HEK293T (cell line): ENCODE measurements around the gene CDH18.

ENCODE experiments used
- CTCF ChIA-PET: fragments of 350-600 bp; formaldehyde crosslinking; extraction: SDS; loops from one replicate; lab custom pipeline; 2021; ENCODE audit warnings: antibody characterized with exemption, inconsistent platforms; lab: Yijun Ruan, JAX
- POLR2A ChIA-PET: fragments of 350-600 bp; formaldehyde crosslinking; extraction: SDS; loops from one replicate; lab custom pipeline; 2020; ENCODE audit warnings: antibody characterized with exemption, inconsistent platforms; lab: Yijun Ruan, JAX
- DNase-seq: peaks from one replicate; pipeline ENCODE4 v3.0.0; 2012; ENCODE audit warnings: mixed read lengths; ENCODE audit errors: extremely low spot score
- ARNT ChIP-seq: fragments of 450-650 bp; IDR thresholded peaks from 2 replicates; pipeline ENCODE4 v1.6.1; 2017; ENCODE audit warnings: mild to moderate bottlenecking
- BHLHE40 ChIP-seq: fragments of 450-650 bp; IDR thresholded peaks from 2 replicates; pipeline ENCODE4 v1.6.1; 2016; ENCODE audit warnings: mild to moderate bottlenecking, moderate library complexity, borderline replicate concordance
- CTBP1 ChIP-seq: fragments of 450-650 bp; IDR thresholded peaks from 2 replicates; pipeline ENCODE4 v1.6.1; 2016; ENCODE audit warnings: borderline replicate concordance
- ELF4 ChIP-seq: fragments of 450-650 bp; IDR thresholded peaks from 2 replicates; pipeline ENCODE4 v1.6.1; 2017; ENCODE audit warnings: antibody characterized with exemption
- FOXA1 ChIP-seq: fragments of 450-650 bp; IDR thresholded peaks from 2 replicates; pipeline ENCODE4 v1.6.1; 2016; ENCODE audit warnings: mild to moderate bottlenecking
- FOXK2 ChIP-seq: fragments of 450-650 bp; IDR thresholded peaks from 2 replicates; pipeline ENCODE4 v1.6.1; 2016; ENCODE audit warnings: mild to moderate bottlenecking
- FOXM1 ChIP-seq: fragments of 450-650 bp; IDR thresholded peaks from 2 replicates; pipeline ENCODE4 v1.6.1; 2017; ENCODE audit warnings: mild to moderate bottlenecking, borderline replicate concordance
- HDGF ChIP-seq: fragments of 450-650 bp; IDR thresholded peaks from 2 replicates; pipeline ENCODE4 v1.6.1; 2017; ENCODE audit warnings: antibody characterized with exemption, borderline replicate concordance
- L3MBTL2 ChIP-seq: fragments of 450-650 bp; conservative IDR thresholded peaks from 2 replicates; pipeline ENCODE4 v1.6.1; 2016; ENCODE audit warnings: mild to moderate bottlenecking
- LEF1 ChIP-seq: fragments of 450-650 bp; IDR thresholded peaks from 2 replicates; pipeline ENCODE4 v1.6.1; 2017; ENCODE audit warnings: mild to moderate bottlenecking, borderline replicate concordance
- NFRKB ChIP-seq: fragments of 450-650 bp; IDR thresholded peaks from 2 replicates; pipeline ENCODE4 v1.6.1; 2016; ENCODE audit warnings: mild to moderate bottlenecking, moderate library complexity
- SP1 ChIP-seq: fragments of 450-650 bp; IDR thresholded peaks from 2 replicates; pipeline ENCODE4 v1.6.1; 2017
- SUZ12 ChIP-seq: fragments of 450-650 bp; IDR thresholded peaks from 2 replicates; pipeline ENCODE4 v1.6.1; 2016; ENCODE audit warnings: mild to moderate bottlenecking
- TARDBP ChIP-seq: fragments of 450-650 bp; IDR thresholded peaks from 2 replicates; pipeline ENCODE4 v1.6.1; 2016
- ZNF384 ChIP-seq: fragments of 450-650 bp; IDR thresholded peaks from 2 replicates; pipeline ENCODE4 v1.6.1; 2016
- TF ChIP-seq, protein P1 (sequence below): fragments of 450-650 bp; IDR thresholded peaks from 2 replicates; pipeline ENCODE4 v1.6.1; 2016

Gene CDH18

DNA sequence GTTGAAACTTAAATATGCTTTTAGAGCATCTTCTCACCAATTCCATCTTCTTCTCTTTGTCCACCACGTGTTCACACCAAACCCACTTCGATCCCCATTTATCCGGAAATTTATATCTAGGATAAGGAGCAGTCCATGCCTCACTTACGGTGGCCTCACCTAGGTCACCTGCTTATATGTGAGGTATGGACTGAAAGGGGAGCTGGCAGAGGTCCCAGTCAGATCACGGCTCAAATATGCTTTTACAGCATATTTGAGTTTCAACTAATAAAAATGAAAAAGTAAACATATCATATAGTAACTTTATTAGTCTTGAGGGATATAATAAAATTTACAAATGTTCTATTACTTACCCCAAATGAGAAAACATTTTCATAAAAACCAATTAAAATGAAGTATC, 508.4 kb downstream of the CDH18 start:
- ChIA-PET CTCF (no interaction called here), POLR2A (no interaction called here)
- TF ChIP-seq NFRKB (no peak), ZNF384 (no peak), LEF1 (no peak), BHLHE40 (no peak), FOXM1 (no peak), FOXA1 (no peak), L3MBTL2 (no peak), HDGF (no peak), ELF4 (no peak), SUZ12 (no peak), TARDBP (no peak), ARNT (no peak), FOXK2 (no peak), SP1 (no peak), CTBP1 (no peak)
- TF ChIP-seq, protein P1, sequence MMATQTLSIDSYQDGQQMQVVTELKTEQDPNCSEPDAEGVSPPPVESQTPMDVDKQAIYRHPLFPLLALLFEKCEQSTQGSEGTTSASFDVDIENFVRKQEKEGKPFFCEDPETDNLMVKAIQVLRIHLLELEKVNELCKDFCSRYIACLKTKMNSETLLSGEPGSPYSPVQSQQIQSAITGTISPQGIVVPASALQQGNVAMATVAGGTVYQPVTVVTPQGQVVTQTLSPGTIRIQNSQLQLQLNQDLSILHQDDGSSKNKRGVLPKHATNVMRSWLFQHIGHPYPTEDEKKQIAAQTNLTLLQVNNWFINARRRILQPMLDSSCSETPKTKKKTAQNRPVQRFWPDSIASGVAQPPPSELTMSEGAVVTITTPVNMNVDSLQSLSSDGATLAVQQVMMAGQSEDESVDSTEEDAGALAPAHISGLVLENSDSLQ, result no peak
- no peak for DNase-seq

GRCh38 chr5:19462019-19462418, 526.0 kb downstream of the CDH18 start:
- TF ChIP-seq SUZ12 (no peak), LEF1 (no peak), ELF4 (no peak), ARNT (no peak), NFRKB (no peak), FOXM1 (no peak), CTBP1 (no peak), FOXA1 (no peak), ZNF384 (no peak), BHLHE40 (no peak), HDGF (no peak), SP1 (no peak), L3MBTL2 (no peak), TARDBP (no peak), FOXK2 (no peak)
- TF ChIP-seq, protein P1, result no peak
- CTCF ChIA-PET, result no interaction called here
- POLR2A ChIA-PET, result no interaction called here
- DNase-seq, result no peak

DNA sequence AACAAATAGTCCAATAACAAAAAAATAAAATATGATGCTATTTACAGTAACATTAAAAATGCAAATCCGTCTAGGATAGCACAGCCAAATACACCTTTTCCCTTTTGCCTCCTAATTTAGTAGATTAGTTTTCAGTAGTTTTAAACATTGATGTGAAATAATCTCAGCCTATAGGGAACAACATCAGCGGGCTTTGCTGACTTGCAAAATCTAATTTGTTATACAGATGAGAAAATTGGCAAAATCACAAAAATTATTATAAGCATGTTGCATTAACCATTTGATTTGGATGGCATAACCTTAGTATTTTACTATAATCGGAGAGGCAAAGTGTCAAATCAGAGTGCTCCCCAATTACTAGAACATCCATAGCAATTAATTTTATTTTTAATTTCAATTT, 563.5 kb downstream of the CDH18 start:
- ChIA-PET POLR2A (no interaction called here), CTCF (no interaction called here)
- TF ChIP-seq, protein P1, result no peak
- no peak for TF ChIP-seq ELF4
- TF ChIP-seq TARDBP, result no peak
- TF ChIP-seq FOXM1, result no peak
- TF ChIP-seq SP1, result no peak
- no peak for TF ChIP-seq NFRKB
- TF ChIP-seq CTBP1, result no peak
- TF ChIP-seq FOXK2, result no peak
- TF ChIP-seq FOXA1, result no peak
- TF ChIP-seq ZNF384, result no peak
- no peak for TF ChIP-seq L3MBTL2
- no peak for TF ChIP-seq BHLHE40
- no peak for TF ChIP-seq SUZ12
- TF ChIP-seq ARNT, result no peak
- no peak for TF ChIP-seq LEF1
- no peak for TF ChIP-seq HDGF
- no peak for DNase-seq
